GM12878 (cell line): Measurements from ENCODE around the gene TBKBP1. TPM values are rescaled to one million over a fixed set of nuclear protein-coding genes. Genes with fewer than 3 reads are reported as not detected.
A peak's percentile ranks its signal among the peaks of the same experiment; 100 is the strongest.

ENCODE experiments used
- ATAC-seq: fragments of 200-7000 bp; cut with Tn5 transposase; 3 replicates; pipeline ENCODE4 v1.9.1; 2020; ENCODE audit warnings: mild to moderate bottlenecking, moderate library complexity
- BruUV-seq: library from RNA; stranded (reverse); fragments of 400-500 nt; replicated peaks from 2 replicates; lab custom pipeline; 2021; lab: Mats Ljungman, UMichigan
- CTCF ChIA-PET: fragments of 300-600 bp; sonication (Branson Sonifier 250); formaldehyde crosslinking; extraction: SDS; loops from one replicate; lab custom pipeline; 2021; ENCODE audit warnings: inconsistent platforms; lab: Yijun Ruan, JAX
- POLR2A ChIA-PET: fragments of 350-600 bp; formaldehyde crosslinking; extraction: SDS; loops from one replicate; lab custom pipeline; 2021; ENCODE audit warnings: inconsistent platforms; lab: Charles Lee
- RAD21 ChIA-PET: fragments of 300-600 bp; sonication (Branson Sonifier 250); formaldehyde crosslinking; loops from one replicate; lab custom pipeline; 2023; ENCODE audit warnings: antibody characterized with exemption; ENCODE audit not compliant: unreplicated experiment; lab: Charles Lee
- SMC1A ChIA-PET: fragments of 300-600 bp; sonication (Branson Sonifier 250); formaldehyde crosslinking; loops from one replicate; lab custom pipeline; 2023; ENCODE audit not compliant: unreplicated experiment, uncharacterized antibody; lab: Charles Lee
- DNase-seq: peaks from one replicate; pipeline ENCODE4 v3.0.0-alpha.2; 2011; ENCODE audit warnings: low read depth, low spot score
- FAIRE-seq: peaks from 3 replicates; lab custom pipeline; 2011; peaks lifted over from hg19 to GRCh38; lab: Jason Lieb, UNC
- H2AFZ ChIP-seq: 2 replicates; pipeline ENCODE4 v1.6.0; 2011; ENCODE audit warnings: low read depth, low read length, control low read depth; ENCODE audit not compliant: control insufficient read depth
- H3K27ac ChIP-seq: 2 replicates; pipeline ENCODE4 v1.5.1; 2011; ENCODE audit warnings: control low read depth; ENCODE audit not compliant: control insufficient read depth, insufficient read depth
- H3K27me3 ChIP-seq, 2 experiments: replicated peaks in 1 of 2; 2 replicates each; pipeline versions ENCODE4 v1.6.0 to v1.6.1; 2011; ENCODE audit warnings: low read length in 1 of 2; ENCODE audit not compliant: control insufficient read depth in 2 of 2, insufficient read depth in 2 of 2
- H3K36me3 ChIP-seq, 2 experiments: 2 replicates each; pipeline ENCODE4 v1.5.1; 2011; ENCODE audit warnings: low read length in 1 of 2; ENCODE audit not compliant: control insufficient read depth in 2 of 2, insufficient read depth in 2 of 2
- H3K4me1 ChIP-seq: 2 replicates; pipeline ENCODE4 v1.6.1; 2011; ENCODE audit warnings: mild to moderate bottlenecking, low read length, moderate library complexity, mixed read lengths; ENCODE audit not compliant: control insufficient read depth, insufficient read depth
- H3K4me2 ChIP-seq: 2 replicates; pipeline ENCODE4 v1.6.0; 2011; ENCODE audit warnings: control low read depth; ENCODE audit not compliant: control insufficient read depth, insufficient read depth
- H3K4me3 ChIP-seq: fragments of 200-600 bp; sonication (generic); 2 replicates; pipeline ENCODE4 v1.5.1; 2016
- H3K79me2 ChIP-seq: 2 replicates; pipeline ENCODE4 v1.6.0; 2011; ENCODE audit warnings: low read length; ENCODE audit not compliant: control insufficient read depth, insufficient read depth
- H3K9ac ChIP-seq: 2 replicates; pipeline ENCODE4 v1.8.0; 2011; ENCODE audit warnings: low read length, control low read depth, mixed read lengths; ENCODE audit not compliant: control insufficient read depth, insufficient read depth
- H3K9me3 ChIP-seq: replicated peaks from 3 replicates; pipeline ENCODE4 v1.5.1; 2011; ENCODE audit warnings: mild to moderate bottlenecking, low read length; ENCODE audit not compliant: control insufficient read depth, insufficient read depth
- H4K20me1 ChIP-seq: 2 replicates; pipeline ENCODE4 v1.6.0; 2011; ENCODE audit not compliant: control insufficient read depth, insufficient read depth
- CBFB ChIP-seq: IDR thresholded peaks from 2 replicates; pipeline ENCODE4 v1.6.1; 2016; ENCODE audit warnings: antibody characterized with exemption, low read depth
- E4F1 ChIP-seq: fragments of 450-650 bp; IDR thresholded peaks from 2 replicates; pipeline ENCODE4 v1.6.1; 2018; ENCODE audit warnings: borderline replicate concordance, mild to moderate bottlenecking; ENCODE audit not compliant: partially characterized antibody
- ETV6 ChIP-seq, 2 experiments: fragments of 450-650 bp in 1 of 2; IDR thresholded peaks in 1 of 2; conservative IDR thresholded peaks in 1 of 2; 2 replicates each; pipeline ENCODE4 v1.6.1; 2014; ENCODE audit warnings: antibody characterized with exemption in 1 of 2, borderline replicate concordance in 1 of 2, low read depth in 1 of 2, mild to moderate bottlenecking in 1 of 2, moderate library complexity in 1 of 2
- HSF1 ChIP-seq: fragments of 150-350 bp; IDR thresholded peaks from 2 replicates; pipeline ENCODE4 v1.6.1; 2014; ENCODE audit warnings: mild to moderate bottlenecking, low read depth, low read length
- KLF5 ChIP-seq: fragments of 450-650 bp; IDR thresholded peaks from 2 replicates; pipeline ENCODE4 v1.6.1; 2014; ENCODE audit warnings: mild to moderate bottlenecking; ENCODE audit not compliant: partially characterized antibody
- MYC ChIP-seq: IDR thresholded peaks from 2 replicates; pipeline ENCODE4 v1.6.1; 2011; ENCODE audit warnings: mild to moderate bottlenecking, low read length, moderate library complexity, inconsistent platforms; ENCODE audit not compliant: insufficient read depth, insufficient replicate concordance, insufficient read length, severe bottlenecking
- NBN ChIP-seq: fragments of 450-650 bp; IDR thresholded peaks from 2 replicates; pipeline ENCODE4 v1.6.1; 2016
- NR2C1 ChIP-seq: fragments of 450-650 bp; IDR thresholded peaks from 2 replicates; pipeline ENCODE4 v1.6.1; 2017; ENCODE audit warnings: antibody characterized with exemption, mild to moderate bottlenecking, moderate library complexity
- PBX3 ChIP-seq: IDR thresholded peaks from 2 replicates; pipeline ENCODE4 v1.6.1; 2011; ENCODE audit warnings: mild to moderate bottlenecking, low read depth, low read length, moderate library complexity; ENCODE audit not compliant: insufficient replicate concordance
- TCF3 ChIP-seq: IDR thresholded peaks from 2 replicates; pipeline ENCODE4 v1.6.1; 2012; ENCODE audit warnings: low read depth, mild to moderate bottlenecking, low read length, borderline replicate concordance; ENCODE audit not compliant: insufficient read depth
- ZBED1 ChIP-seq: IDR thresholded peaks from 2 replicates; pipeline ENCODE4 v1.6.1; 2016; ENCODE audit warnings: borderline replicate concordance
- ZZZ3 ChIP-seq: IDR thresholded peaks from 2 replicates; pipeline ENCODE4 v1.6.1; 2011; ENCODE audit warnings: low read depth; ENCODE audit not compliant: control insufficient read depth, insufficient read length
- WGBS: methylation state at CpG from one replicate; pipeline ENCODE4 v1.1.6; 2016; ENCODE audit warnings: low lambda C conversion rate; ENCODE audit not compliant: insufficient replicate concordance, insufficient coverage; ENCODE audit errors: missing lambda C conversion rate; 5-methylcytosine and 5-hydroxymethylcytosine counted together
- in situ Hi-C: fragments of 300-500 bp; cut with MboI; formaldehyde crosslinking; loops from 9 replicates; pipeline ENCODE4 v1.14.3; 2018; ENCODE audit warnings: mixed read lengths
- intact Hi-C: fragments of 100-400 bp; cut with micrococcal nuclease; formaldehyde crosslinking; loops from one replicate; pipeline ENCODE4 v1.14.2; 2022; ENCODE audit not compliant: unreplicated experiment
- polyA plus RNA-seq, 11 experiments: library from polyadenylated mRNA; depleted of rRNA in 4 of 11; unstranded in 6 of 11; stranded (reverse) in 5 of 11; fragments of >200 nt; fragmentation: Nextera tagmentation in 4 of 11; fragmentation: Illumina TruSeq in 1 of 11; extraction: Ambion mirVana in 4 of 11; extraction: Trizol in 1 of 11; gene quantifications; 1 replicate in 1 of 11; 2 replicates in 10 of 11; pipeline versions ENCODE4 v1.2.1 to v1.2.3, GENCODE V29; 2011 to 2016; ENCODE audit warnings: inconsistent platforms in 2 of 11, missing spikeins in 2 of 11, low read depth in 1 of 11
- total RNA-seq, 4 experiments: library from RNA; depleted of rRNA in 3 of 4; stranded (reverse); fragments of >200 nt in 3 of 4; fragmentation: Illumina TruSeq in 1 of 4; extraction: Trizol in 1 of 4; gene quantifications; 2 replicates each; pipeline versions ENCODE4 v1.2.1 to v1.2.3, GENCODE V29; 2013 to 2021
- TF ChIP-seq, protein P1 (sequence below): fragments of 450-650 bp; IDR thresholded peaks from 2 replicates; pipeline ENCODE4 v1.6.1; 2017; ENCODE audit warnings: mild to moderate bottlenecking, moderate library complexity

TBKBP1 gene
- total and polyA plus RNA-seq, 10 of the 15 experiments (the other 5 are each of a cell fraction or from before 2014, with no cell fraction given), result 0.11 to 2.7 (median 0.74) TPM; not detected in 3

GRCh38 chr17:47720196-47720595, 26.2 kb downstream of the TBKBP1 start:
- H3K36me3 ChIP-seq, result no peaks in the 10 kb centered on the region
- H3K9me3 ChIP-seq, result no peaks in the 10 kb centered on the region
- FAIRE-seq (no peak), ATAC-seq (no peak), DNase-seq (no peak)
- peak overlapping the region; percentile 54; the same call in 1 of the 2 replicates for H3K4me2 ChIP-seq
- no peak overlapping the region for H3K4me3 ChIP-seq
- in situ Hi-C loops (no loop called here), intact Hi-C loops (no loop called here)
- H3K9ac ChIP-seq, result no peak overlapping the region
- RAD21 ChIA-PET, result interaction anchor here (0.8 to 8.3 kb wide), 3 partner anchors 8 to 20 kb away, joined by 3 to 142 read pairs (median 25); partner anchors contain the start of gene TBX21
- peaks cover 71% of the 10 kb centered on the region for H3K4me1 ChIP-seq
- no TSS peak for BruUV-seq
- no peak overlapping the region for H3K27ac ChIP-seq
- CTCF ChIA-PET, result interaction anchor here (1.1 to 9.0 kb wide), 4 partner anchors 12 to 24 kb away, joined by 3 to 229 read pairs (median 18); partner anchors contain the start of gene TBX21
- peaks cover 0 to 5% of the 10 kb centered on the region in 2 experiments; a peak in 3 of 4 replicates for H3K27me3 ChIP-seq
- SMC1A ChIA-PET, result interaction anchor here (0.8 to 5.9 kb wide), 5 partner anchors 11 to 56 kb away, joined by 3 to 56 read pairs (median 13); partner anchors contain the start of gene TBX21
- H4K20me1 ChIP-seq, result no peaks in the 10 kb centered on the region; the same call in 1 of the 2 replicates
- H2AFZ ChIP-seq, result no peak overlapping the region
- WGBS, result 20% methylated on average over 11 of the region's 11 CpGs
- no peaks in the 10 kb centered on the region for H3K79me2 ChIP-seq
- POLR2A ChIA-PET, result interaction anchor here (0.9 to 7.3 kb wide), 3 partner anchors 12 to 20 kb away, joined by 4 to 76 read pairs (median 23); partner anchors contain the start of gene TBX21
- TF ChIP-seq ETV6 (conservative IDR thresholded peaks at IDR 0.05 in 1 of 2, IDR thresholded peaks at IDR 0.05 in 1 of 2; ENCODE audit: borderline replicate concordance in 1 of 2, low read depth in 1 of 2) (no peak), E4F1 (no peak), ZBED1 (no peak), HSF1 (no peak), ZZZ3 (no peak), MYC (no peak), NBN (no peak), TCF3 (no peak), CBFB (no peak), NR2C1 (no peak), KLF5 (no peak), PBX3 (no peak)
- TF ChIP-seq, protein P1, sequence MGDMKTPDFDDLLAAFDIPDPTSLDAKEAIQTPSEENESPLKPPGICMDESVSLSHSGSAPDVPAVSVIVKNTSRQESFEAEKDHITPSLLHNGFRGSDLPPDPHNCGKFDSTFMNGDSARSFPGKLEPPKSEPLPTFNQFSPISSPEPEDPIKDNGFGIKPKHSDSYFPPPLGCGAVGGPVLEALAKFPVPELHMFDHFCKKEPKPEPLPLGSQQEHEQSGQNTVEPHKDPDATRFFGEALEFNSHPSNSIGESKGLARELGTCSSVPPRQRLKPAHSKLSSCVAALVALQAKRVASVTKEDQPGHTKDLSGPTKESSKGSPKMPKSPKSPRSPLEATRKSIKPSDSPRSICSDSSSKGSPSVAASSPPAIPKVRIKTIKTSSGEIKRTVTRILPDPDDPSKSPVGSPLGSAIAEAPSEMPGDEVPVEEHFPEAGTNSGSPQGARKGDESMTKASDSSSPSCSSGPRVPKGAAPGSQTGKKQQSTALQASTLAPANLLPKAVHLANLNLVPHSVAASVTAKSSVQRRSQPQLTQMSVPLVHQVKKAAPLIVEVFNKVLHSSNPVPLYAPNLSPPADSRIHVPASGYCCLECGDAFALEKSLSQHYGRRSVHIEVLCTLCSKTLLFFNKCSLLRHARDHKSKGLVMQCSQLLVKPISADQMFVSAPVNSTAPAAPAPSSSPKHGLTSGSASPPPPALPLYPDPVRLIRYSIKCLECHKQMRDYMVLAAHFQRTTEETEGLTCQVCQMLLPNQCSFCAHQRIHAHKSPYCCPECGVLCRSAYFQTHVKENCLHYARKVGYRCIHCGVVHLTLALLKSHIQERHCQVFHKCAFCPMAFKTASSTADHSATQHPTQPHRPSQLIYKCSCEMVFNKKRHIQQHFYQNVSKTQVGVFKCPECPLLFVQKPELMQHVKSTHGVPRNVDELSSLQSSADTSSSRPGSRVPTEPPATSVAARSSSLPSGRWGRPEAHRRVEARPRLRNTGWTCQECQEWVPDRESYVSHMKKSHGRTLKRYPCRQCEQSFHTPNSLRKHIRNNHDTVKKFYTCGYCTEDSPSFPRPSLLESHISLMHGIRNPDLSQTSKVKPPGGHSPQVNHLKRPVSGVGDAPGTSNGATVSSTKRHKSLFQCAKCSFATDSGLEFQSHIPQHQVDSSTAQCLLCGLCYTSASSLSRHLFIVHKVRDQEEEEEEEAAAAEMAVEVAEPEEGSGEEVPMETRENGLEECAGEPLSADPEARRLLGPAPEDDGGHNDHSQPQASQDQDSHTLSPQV, result no peak
